ENCODE results near the gene NPAS3.

NPAS3 gene

DNA sequence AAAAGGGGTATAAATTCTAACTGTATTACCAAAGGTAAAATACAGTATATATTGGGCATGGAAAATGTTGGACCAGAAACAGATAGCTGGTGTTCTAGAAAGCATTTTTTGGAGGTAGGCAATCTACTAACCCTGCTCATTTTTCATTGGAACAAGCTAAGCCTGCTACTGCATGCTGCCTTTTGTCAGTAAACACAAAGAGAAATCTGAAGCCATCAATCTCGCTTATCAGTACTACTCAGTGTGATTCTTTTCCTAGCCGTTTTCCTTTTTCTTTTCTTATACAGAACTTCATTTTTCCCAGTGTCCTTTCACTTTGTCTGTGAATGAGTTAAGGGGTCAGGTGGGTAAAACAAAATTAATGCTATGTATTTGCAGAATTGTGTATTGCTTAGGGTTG lies 312.3 kb downstream of the NPAS3 start:
- DNase-seq (ENCODE audit: low read depth in 2 of 2) = no peak

DNA sequence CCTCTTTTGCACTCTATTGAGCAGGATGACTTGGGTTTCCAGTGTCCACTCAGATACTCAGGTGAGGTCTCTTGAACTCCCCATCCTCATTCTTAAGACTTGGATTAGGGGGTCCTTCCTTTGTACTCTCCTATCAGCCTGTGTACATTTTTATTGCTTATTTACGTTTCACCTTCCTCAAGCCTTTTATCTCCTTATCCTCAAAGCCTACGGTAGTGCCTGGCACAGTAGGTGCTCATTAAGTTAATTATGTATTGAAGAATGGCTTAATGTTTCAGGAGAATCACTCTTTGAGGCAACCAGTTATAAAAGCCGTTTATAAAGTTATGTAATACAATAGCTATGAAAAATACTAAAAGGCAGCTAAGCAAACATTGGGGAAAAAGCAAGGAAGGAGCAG lies 315.7 kb downstream of the NPAS3 start:
- DNase-seq (ENCODE audit: low read depth in 2 of 2) = no peak

DNA sequence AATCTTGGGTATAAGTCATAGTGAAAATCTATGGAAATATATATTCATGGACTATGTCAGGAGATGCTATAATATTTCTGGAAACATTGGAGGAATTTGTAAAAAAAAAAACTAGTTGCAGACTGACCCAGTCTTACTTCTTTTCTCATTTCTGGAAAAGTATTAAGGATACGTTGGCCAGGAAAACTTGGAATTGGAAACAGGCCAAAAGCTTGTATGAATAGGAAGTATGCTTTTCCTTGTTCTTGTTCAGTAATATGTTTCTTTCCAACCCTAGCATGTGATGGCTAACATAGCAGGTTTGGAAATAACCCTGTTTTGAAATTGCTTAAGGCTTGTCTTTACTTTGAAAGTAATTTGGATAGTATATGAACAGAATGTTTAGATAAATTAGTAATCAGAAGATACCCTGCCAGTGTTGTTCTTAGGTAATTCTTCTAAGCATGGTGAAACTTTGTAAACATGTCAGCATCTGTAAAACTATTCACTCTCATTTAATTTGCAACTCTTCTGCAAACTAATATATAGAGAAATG lies 316.2 kb downstream of the NPAS3 start:
- no peak for DNase-seq (ENCODE audit: low read depth in 2 of 2)

DNA sequence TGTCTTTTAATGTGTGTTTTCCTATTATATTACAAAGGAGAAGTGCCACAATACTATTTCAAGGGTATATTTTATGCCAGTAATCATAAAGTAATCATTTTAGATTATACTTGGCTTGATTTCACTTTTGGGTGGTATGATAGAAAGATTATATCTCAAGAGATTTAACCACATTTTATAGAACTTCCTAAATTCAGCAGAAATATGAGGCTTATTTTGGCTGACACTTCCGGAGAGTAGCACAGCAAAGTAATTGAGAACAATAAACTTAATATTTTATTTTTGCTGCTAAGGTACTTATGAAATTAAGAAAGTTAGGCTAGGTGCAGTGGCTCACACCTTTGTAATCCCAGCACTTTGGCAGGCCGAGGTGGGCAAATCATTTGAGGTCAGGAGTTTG lies 319.1 kb downstream of the NPAS3 start:
- DNase-seq (ENCODE audit: low read depth in 2 of 2) = no peak

DNA sequence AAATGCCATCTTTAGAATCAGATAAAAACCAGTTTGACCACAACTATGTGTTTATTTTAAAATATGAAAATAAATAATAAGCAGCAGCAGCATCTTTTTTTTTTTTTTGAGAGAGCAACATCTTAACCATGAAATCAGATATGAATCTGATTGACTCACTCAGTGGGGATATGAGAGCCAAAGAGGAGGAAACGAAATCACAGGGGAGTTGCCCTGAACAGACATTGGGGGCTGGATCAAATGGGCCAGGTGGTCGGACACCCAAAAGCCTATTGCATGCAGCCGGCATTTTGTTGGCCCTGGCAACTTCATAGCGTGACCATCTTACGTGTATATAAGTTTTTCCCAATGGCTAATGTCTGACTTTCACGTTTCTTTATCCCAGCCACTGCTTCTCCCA lies 321.1 kb downstream of the NPAS3 start:
- no peak for DNase-seq (ENCODE audit: low read depth in 2 of 2)

DNA sequence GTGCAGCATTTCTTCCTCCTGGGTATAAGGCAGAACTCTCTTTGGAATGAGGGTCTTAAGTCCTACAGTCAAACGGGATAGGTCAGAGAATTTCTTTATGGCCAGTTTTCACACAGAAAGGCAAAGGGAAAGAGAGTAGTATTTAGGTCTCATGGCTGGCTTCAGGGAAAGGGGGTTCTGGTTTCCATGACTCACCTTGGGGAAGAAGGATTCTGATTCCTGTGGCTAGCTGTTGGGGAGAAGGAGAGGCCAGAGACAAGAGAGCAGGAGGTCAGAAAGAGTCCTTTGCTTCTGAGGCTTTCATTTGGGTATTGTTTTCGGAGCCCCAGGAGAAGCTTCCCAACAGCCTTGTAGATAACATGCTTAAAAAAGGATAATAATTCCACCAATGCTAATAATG lies 332.5 kb downstream of the NPAS3 start:
- no peak for DNase-seq (ENCODE audit: low read depth in 2 of 2)

DNA sequence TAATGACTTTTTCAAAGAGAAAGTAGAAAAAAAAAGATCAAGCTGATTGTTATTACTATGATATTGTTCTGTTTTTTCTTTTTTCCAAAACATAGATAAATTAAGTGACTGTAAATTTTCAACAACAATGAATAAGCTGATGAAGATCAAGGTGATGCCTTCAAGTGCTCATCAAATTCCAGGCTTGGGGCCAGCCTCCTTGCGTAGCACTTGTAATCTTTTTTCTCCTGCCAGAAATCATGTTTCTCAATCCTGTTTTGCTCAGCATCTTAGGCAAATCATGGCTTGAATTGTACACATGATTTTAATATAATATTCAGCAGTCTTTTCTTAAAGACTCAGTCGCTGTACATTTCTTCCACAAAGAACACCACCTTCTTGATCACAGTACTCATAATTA lies 333.2 kb downstream of the NPAS3 start:
- no peak for DNase-seq (ENCODE audit: low read depth in 2 of 2)

DNA sequence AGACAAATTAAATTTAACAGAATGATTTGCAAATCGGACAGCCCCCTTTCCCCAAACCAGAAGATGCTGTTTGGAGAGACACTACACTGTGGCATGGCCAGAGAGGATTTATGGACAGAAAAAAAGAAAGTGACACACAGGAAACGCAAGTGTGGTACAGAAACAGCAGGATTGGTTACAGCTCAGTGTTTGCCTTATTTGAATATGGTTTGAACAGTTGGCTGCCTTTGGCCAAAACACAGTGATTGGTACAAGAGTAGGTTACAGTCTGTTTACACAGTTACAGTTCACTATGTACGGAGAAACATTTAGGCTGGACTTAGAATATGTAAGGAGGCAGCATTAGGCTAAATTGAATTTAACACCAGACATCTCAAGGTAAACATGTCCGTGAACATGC lies 335.3 kb downstream of the NPAS3 start:
- no peak for DNase-seq (ENCODE audit: low read depth in 2 of 2)

DNA sequence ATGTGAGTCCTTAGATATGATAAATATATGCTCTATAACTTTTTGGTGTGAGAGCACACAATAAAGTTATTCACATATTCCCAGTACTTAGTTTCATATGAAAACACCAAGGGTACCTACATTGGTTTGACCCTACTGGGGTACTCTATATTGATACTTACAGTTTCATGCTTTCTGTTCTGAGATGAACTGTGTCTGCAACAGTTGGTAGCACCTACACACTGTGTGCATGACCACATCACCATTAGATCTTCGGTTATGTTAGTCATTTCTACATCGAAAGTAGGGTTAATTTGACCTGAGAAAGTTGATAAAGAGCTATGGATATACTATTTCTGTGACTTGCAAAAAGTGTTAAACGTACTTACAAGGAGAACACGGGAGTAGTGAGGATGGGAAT lies 337.2 kb downstream of the NPAS3 start:
- DNase-seq (ENCODE audit: low read depth in 2 of 2) = no peak

DNA sequence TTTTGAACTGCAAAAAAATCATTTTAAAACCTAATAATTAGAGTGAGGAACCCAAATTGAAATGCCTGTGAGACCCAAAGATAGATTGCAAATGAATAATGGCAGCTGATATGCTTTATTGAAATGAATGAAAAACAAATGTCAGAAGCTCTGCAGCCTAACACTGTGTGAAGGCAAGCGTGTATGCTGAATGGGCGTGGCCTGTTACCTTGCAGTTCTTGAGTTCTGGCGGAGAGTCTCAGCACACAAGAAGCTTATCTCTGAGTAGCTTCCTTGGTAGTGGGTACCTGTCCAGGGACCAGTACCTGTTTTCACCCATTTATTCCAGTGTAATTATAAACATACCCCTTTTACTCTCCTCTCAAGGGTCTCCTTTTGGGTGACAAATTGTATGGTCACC lies 341.2 kb downstream of the NPAS3 start:
- no peak for DNase-seq (ENCODE audit: low read depth in 2 of 2)

DNA sequence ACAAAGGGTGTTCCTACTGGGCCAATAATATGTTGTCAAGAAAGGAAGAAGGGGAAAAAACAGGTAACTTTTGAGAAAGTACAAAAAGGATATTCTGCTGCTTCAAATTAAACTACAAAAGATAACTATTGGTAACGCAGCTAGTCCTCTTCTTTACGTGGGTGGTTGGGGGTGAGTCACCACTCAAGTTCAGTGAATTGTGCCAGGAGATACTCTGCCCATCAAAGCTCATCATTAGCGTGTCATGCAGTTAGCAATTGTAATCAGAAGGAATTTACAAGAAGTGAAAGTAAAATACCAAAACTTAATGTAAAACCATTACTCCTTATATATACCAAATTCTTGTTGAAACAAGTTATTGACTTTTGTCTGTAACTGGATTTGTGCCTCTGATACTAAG lies 342.0 kb downstream of the NPAS3 start:
- DNase-seq (ENCODE audit: low read depth in 2 of 2) = no peak

DNA sequence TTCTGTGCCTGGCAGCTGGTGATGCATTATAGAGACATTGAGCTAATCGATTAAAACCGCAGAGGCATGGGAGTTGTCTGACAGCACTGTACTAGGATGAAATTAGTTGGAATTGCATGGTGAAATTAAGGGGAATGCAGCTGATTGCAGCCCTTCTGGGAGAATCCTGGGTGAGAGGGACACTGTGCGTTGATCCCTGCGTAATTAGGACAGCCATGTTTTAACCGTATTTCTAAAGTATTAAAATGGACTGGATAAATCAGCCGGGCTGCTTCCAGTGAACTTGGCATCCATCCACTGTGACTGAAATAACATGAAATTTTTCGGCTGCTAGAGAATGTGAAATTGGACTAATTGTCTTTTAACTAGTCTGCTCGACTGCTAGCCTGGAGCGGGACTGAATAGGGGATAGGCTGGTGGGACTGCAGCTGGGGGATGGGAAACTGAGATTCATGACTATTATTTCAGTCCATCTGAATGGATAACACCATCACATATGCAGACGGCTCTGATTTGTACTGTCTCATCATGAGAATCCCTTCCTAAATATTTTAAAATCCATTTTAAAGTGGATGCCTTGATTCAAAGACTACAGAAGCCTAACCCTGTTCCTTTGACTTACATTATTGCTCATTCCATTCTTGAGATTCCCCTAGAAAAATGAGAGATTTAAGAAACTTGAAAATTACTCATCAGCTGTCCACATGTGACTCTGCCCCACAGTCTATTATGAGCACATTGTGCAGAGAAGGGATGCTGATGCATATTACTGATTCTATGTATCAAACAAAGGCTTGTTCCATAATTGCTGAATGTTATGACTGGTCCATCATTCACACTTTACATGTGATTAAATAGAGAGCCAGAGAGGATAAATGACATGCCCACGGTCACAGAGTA lies 343.9 kb downstream of the NPAS3 start:
- no peak for DNase-seq (ENCODE audit: low read depth in 2 of 2)

DNA sequence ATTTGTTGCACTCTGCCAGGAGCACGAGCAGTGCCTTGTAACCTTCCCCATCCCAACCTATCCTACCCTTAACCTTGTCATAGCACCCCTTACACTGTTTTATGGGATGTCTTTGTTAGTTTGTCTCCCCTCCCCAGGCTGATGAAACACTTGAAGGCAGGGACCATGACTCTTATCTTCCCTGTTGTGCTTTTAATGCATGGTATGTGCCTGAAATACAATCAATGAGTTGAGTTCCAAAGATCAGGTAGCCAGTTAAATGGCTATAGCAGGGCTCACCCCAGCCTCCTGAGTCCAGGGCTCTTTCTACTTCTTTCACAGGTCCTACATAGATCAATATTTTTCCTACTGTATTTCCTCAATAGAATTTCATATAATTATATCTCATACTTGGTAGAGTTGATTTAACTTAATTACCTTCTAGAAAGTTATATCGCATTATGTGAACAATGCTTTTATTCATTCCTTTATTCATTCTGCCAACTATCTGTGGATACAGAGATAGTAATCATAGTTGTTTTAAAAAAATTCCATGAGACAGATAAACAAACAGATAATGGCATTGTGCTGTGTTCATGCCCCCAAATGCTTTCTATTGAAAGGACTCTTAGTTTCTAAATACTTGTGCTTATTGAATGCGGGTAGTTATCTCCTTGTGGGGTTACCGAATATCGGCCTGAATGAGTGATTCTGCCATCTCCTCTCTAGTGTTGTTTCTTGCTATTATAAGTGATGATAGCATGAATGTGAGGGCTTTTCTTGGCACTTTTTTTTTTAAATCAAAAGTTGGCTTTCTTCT lies 347.4 kb downstream of the NPAS3 start:
- DNase-seq (ENCODE audit: low read depth in 2 of 2) = no peak

DNA sequence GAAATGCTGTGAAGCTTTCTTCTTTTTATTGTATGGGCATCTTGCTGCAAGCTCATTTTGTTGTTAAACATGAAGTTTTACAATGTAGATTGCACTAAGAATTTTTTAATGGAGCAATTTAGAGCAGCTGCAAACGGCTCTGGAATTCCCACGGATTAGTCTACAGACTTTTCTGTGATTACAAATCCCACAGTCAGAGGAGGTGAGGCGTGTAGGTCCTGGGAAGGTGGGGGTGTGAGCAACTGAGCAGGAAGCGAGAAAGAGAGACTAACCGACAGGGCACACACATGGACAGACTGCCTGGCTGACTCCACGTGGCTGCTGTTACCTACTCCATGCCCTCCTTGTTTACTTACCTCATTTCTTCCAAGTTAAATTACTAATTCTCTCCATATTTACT lies 348.5 kb downstream of the NPAS3 start:
- DNase-seq (ENCODE audit: low read depth in 2 of 2) = no peak

DNA sequence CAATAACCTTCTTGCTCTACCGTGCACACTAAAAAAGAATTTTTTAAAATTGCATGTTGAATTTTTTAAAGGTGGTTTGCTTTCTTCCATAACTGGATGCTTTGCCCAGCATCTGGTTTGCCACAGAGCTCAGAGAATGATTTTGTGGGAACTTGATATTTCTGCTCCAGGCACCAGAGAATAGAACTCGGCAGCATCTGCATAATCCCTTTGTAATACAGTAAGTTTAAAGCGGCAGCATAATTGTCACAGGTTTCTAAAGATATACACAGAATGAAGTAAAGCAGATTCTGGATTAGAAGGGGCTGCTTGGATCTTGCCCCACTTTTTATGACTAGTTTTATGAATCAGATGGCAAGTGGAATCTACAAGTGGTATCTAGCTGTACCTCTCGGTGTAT lies 352.0 kb downstream of the NPAS3 start:
- DNase-seq (ENCODE audit: low read depth in 2 of 2) = no peak

DNA sequence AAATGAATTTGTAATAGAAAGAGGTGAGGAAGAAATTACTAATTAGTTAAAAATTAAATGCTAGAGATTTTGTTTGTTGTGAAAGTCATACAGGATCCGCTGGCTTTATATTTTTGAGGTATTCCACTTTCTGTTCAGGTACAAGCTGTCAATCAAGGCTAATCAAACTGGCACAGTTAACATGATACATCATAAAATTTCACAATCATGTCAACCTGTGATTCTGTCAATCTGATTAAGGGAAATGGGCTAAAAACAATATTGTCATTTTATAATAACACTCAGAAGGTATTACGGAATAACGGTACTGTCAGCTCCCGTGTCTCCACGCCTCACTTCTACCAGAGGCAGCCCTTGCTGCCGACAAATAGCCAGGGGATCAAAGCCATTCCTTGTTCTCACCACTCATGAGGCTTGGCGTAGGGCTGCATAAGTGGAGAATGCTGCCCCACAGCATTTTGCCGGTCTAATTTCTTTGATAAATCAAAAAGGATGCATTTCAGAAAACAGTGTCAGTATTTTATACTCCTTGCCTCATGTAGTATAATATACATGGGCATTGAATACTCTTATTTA lies 352.9 kb downstream of the NPAS3 start:
- no peak for DNase-seq (ENCODE audit: low read depth in 2 of 2)

DNA sequence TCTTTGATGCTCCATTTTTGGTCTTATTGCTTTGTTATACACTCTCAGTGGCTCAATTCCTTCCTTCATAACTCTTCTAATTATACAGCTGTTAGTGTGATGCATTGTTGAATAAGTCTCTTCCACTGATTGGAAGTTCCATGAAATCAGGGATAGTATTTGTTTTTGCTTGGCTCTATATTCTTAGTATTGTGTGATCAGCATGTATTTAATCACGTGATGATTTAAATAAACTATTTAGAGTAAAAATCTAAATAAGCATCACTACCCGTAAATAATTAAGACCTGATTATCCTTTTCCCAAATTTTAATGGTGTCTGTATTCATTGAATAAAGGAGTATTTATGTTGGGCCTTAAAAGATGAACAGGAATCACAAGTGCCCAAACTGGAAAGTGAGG lies 355.7 kb downstream of the NPAS3 start:
- no peak for DNase-seq (ENCODE audit: low read depth in 2 of 2)

DNA sequence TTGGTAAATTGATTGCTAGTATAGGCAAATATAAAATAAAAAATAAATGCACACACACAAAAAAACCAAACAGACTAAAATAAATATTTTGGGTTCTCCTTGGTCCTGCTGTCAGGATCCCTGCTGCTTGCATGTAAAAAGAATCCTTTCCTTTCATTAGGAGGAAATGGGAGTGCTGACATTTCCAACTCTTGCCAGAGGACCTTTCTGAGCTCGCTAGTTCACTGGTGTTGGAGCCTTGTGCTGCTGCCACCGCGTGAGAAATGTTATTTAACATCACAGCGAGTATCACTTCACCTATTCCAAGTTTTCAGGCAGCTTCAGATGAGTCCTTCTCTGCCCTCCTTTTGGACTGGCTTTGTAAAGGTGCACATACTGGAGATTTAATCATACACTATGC lies 358.9 kb downstream of the NPAS3 start:
- no peak for DNase-seq (ENCODE audit: low read depth in 2 of 2)

DNA sequence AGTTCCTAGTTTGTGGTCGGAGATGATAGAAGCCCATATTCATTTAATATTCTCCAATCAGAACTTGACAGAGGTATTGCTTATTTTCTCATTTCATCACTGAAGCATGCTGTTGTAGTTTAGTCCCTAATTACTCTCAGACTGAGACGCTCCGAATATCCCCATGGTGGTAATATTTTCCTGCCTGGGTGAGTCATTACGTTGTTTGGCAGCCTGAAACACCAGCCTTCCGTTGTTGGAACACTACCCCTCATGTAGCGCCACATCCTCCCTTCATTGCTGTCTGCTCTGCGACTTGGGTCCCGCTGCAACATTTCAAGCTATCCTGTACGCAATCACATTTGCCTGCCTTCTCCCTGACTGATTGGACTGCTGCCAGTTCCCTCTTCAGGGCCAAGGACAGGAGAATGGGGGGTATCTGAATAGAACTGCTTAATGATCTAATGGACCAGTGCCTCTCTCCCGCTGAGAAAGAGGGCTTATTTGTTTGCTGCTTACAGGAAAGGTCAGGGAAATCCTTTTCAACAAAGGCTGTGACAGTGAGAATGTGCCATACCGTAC lies 369.1 kb downstream of the NPAS3 start:
- no peak for DNase-seq (ENCODE audit: low read depth in 2 of 2)

DNA sequence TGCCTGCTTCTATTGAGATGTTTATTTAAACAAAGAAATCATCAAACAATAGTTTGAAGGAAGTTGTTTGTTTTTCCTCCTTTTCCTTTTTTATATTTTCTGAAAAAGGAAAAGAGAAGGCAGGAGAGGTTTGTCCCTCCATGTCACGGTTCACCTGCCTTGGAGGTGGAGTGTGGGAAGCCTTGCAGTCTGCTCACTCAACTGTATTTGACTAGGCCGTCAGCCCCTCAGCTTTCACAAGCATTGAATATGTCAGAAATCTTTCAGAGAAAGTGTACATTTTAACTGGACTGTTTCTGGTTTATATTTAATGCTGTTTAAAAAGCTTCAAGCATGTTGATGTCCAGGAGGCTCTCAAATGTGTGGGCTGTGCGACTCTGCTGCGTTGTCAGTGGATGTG lies 370.4 kb downstream of the NPAS3 start:
- DNase-seq (ENCODE audit: low read depth in 2 of 2) = no peak

DNA sequence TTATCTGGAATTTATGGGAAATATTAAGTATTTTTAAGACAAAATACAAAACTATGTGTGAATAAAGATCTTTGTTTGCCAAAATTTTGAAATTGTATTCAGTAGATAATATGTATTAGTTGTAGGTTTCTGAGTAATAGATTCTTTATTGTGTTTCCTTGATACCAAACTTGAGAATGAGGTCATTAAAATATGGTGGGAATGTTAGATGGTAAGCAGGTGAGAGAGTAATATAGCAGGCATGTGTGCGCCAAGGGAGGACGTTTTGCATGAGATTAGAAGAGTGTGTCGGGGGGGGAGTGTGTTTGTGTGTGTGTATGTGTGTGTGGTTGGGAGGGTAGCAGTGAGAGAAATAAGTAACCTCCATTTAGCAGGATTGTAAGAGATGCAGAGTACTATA lies 376.5 kb downstream of the NPAS3 start:
- no peak for DNase-seq (ENCODE audit: low read depth in 2 of 2)

DNA sequence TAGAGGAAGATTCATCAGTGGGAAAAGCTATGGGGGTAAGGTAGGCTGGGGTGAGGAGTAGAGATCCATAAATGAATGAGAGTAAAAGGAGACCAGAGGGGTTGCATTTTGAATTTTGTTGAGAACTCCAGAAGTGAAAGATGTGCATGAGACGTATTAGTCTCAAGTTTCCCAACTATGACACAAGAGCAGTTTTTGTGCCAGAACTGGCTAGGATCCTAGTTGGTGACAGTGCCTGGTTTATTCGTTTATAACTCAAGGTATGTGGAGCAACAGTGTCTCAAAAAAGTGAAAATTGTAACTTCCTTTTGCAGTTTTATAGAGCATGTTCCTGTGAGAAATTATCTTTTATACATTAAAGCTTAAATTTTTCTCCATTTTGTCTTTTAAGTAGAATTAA lies 377.0 kb downstream of the NPAS3 start:
- DNase-seq (ENCODE audit: low read depth in 2 of 2) = no peak
